GM12874 (cell line): ENCODE data around the gene NECAB3.

ENCODE experiments used
- TF ChIP-seq, protein P1 (sequence below): IDR thresholded peaks from 2 replicates; pipeline ENCODE4 v1.5.1; 2011; ENCODE audit warnings: low read depth, mild to moderate bottlenecking, control low read depth, low read length, moderate library complexity; ENCODE audit not compliant: insufficient read depth

The NECAB3 gene

DNA sequence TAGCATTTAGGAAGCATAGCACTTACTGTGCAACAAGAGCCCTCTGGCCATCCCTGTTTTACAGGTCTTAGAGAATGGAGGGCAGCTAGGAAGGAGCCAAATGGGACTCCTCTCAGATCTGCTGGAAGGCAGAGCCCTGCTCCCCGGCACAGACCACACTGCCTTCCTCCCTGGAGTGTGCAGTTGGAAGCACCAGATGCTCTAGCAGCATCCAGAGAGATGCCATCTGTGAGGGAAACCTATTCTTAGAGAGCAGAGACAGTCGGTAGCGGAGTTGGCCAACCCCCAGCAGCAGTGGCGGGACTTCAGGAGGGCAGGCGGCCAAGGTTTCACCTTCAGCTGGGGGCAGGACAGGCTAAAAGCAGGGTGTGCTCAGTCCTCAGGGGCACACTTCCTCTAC is 28.6 kb upstream of the NECAB3 start:
- TF ChIP-seq, protein P1, sequence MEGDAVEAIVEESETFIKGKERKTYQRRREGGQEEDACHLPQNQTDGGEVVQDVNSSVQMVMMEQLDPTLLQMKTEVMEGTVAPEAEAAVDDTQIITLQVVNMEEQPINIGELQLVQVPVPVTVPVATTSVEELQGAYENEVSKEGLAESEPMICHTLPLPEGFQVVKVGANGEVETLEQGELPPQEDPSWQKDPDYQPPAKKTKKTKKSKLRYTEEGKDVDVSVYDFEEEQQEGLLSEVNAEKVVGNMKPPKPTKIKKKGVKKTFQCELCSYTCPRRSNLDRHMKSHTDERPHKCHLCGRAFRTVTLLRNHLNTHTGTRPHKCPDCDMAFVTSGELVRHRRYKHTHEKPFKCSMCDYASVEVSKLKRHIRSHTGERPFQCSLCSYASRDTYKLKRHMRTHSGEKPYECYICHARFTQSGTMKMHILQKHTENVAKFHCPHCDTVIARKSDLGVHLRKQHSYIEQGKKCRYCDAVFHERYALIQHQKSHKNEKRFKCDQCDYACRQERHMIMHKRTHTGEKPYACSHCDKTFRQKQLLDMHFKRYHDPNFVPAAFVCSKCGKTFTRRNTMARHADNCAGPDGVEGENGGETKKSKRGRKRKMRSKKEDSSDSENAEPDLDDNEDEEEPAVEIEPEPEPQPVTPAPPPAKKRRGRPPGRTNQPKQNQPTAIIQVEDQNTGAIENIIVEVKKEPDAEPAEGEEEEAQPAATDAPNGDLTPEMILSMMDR, result no peak

GRCh38 chr20:33701629-33702450 is 27.6 kb upstream of the NECAB3 start:
- TF ChIP-seq, protein P1, result no peak

DNA sequence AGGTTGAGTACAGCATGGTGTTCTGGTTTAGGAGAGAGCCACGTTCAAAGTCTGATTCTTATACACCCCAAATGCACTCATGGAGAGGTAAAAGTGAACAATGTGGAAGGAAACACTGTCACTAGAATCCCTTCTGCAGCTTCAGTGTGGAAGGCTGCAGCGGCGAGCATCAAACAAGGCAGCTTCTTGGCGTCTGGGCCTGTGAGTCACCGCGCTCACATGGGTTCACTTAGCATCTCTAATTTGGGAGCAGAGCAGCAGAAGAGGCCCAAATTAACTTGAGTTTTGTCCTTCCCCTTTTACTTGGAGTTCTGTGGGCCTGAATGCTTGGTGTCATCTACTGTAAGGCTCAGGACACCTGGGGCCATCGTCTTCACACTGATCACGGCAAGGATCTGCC is 22.9 kb upstream of the NECAB3 start:
- TF ChIP-seq, protein P1, result no peak

GRCh38 chr20:33696448-33696847 is 22.2 kb upstream of the NECAB3 start:
- TF ChIP-seq, protein P1, result no peak

- TF ChIP-seq, protein P1, result no peak
Measured at GRCh38 chr20:33694639-33695012, 20.4 kb upstream of the NECAB3 start.

- TF ChIP-seq, protein P1, result no peak
Measured at GRCh38 chr20:33693741-33694638, 19.8 kb upstream of the NECAB3 start.

DNA sequence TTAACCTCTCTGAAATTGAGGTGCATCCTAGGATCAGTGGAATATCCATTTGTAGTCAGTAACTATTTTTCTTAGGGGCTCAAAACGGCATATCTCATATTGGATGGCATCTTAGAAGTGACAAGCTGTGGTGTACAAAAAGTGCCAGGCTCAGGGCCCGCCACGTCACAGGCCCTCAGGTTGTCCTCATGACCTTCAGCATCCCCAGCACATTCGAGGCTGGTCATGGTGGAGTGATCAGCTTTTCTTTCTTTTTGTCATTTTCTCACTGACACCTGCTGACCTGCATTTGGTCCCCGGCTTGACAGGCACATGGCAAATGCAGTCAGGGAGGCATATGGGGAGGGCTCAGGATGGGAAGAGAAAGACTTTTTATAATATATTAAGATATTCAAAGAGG is 19.1 kb upstream of the NECAB3 start:
- TF ChIP-seq, protein P1, result no peak
